H1 (cell line): Measurements from ENCODE around the gene TPT1. TPM values are rescaled to one million over a fixed set of nuclear protein-coding genes. Genes with fewer than 3 reads are reported as not detected.

ENCODE experiments used
- CTCF ChIA-PET: fragments of 300-600 bp; sonication (Branson Sonifier 250); formaldehyde crosslinking; loops from one replicate; lab custom pipeline; 2021; ENCODE audit not compliant: partially characterized antibody; lab: Charles Lee
- POLR2A ChIA-PET: fragments of 300-600 bp; sonication (Branson Sonifier 250); formaldehyde crosslinking; loops from one replicate; lab custom pipeline; 2021; ENCODE audit warnings: inconsistent platforms; ENCODE audit not compliant: partially characterized antibody; lab: Charles Lee
- DNase-seq, 2 experiments: peaks; one replicate each; pipeline versions ENCODE4 v3.0.0 to v3.0.0-alpha.2; 2010 to 2022; ENCODE audit warnings: low spot score in 2 of 2, low read depth in 1 of 2, mixed read lengths in 1 of 2
- FAIRE-seq: peaks from 2 replicates; lab custom pipeline; 2011; peaks lifted over from hg19 to GRCh38; lab: Jason Lieb, UNC
- H2AFZ ChIP-seq: 2 replicates; pipeline ENCODE4 v1.8.1; 2012; ENCODE audit warnings: low read length, inconsistent platforms
- H2AK5ac ChIP-seq: 2 replicates; pipeline ENCODE4 v1.6.1; 2013; ENCODE audit warnings: low read depth, low read length
- H2BK120ac ChIP-seq: replicated peaks from 2 replicates; pipeline ENCODE3; 2013; ENCODE audit warnings: low read depth, low read length, inconsistent platforms
- H2BK12ac ChIP-seq: 2 replicates; pipeline ENCODE4 v1.6.1; 2013; ENCODE audit warnings: low read depth, low read length
- H2BK15ac ChIP-seq: 2 replicates; pipeline ENCODE4 v1.6.1; 2013; ENCODE audit warnings: low read length
- H2BK20ac ChIP-seq: 2 replicates; pipeline ENCODE4 v1.6.1; 2013; ENCODE audit warnings: low read length
- H2BK5ac ChIP-seq: 2 replicates; pipeline ENCODE4 v1.6.1; 2013; ENCODE audit warnings: low read depth, low read length
- H3K14ac ChIP-seq: 2 replicates; pipeline ENCODE4 v1.6.1; 2013; ENCODE audit warnings: inconsistent platforms; ENCODE audit not compliant: insufficient read length
- H3K18ac ChIP-seq: 2 replicates; pipeline ENCODE4 v1.6.1; 2013; ENCODE audit warnings: low read length; ENCODE audit errors: extremely low read depth
- H3K23ac ChIP-seq: 2 replicates; pipeline ENCODE4 v1.6.1; 2013; ENCODE audit warnings: inconsistent platforms; ENCODE audit not compliant: insufficient read length
- H3K23me2 ChIP-seq: 2 replicates; pipeline ENCODE4 v1.6.1; 2013; ENCODE audit warnings: low read depth, low read length
- H3K27ac ChIP-seq: 2 replicates; pipeline ENCODE4 v1.6.1; 2011; ENCODE audit warnings: low read depth, low read length, inconsistent platforms
- H3K27me3 ChIP-seq, 4 experiments: replicated peaks in 1 of 4; 1 replicate in 1 of 4; 2 replicates in 3 of 4; pipeline versions ENCODE4 v1.6.1 to v1.8.1; 2011 to 2013; ENCODE audit warnings: low read length in 3 of 4, mild to moderate bottlenecking in 3 of 4, inconsistent platforms in 2 of 4, mixed read lengths in 2 of 4, moderate library complexity in 1 of 4; ENCODE audit not compliant: control insufficient read depth in 3 of 4, insufficient read depth in 3 of 4; ENCODE audit errors: extremely low read depth in 1 of 4
- H3K36me3 ChIP-seq, 4 experiments: 2 replicates each; pipeline versions ENCODE4 v1.6.1 to v1.8.1; 2011 to 2013; ENCODE audit warnings: mild to moderate bottlenecking in 4 of 4, low read length in 3 of 4, moderate library complexity in 2 of 4, control low read depth in 1 of 4, inconsistent platforms in 1 of 4; ENCODE audit not compliant: insufficient read depth in 4 of 4, control insufficient read depth in 2 of 4
- H3K4ac ChIP-seq: replicated peaks from 2 replicates; pipeline ENCODE3; 2013; ENCODE audit warnings: low read length, low read depth, mixed read lengths, inconsistent platforms; ENCODE audit not compliant: insufficient read length
- H3K4me1 ChIP-seq, 4 experiments: replicated peaks in 1 of 4; 1 replicate in 1 of 4; 2 replicates in 3 of 4; pipeline versions ENCODE4 v1.6.1 to v1.8.1; 2011 to 2013; ENCODE audit warnings: low read length in 3 of 4, inconsistent platforms in 2 of 4, mixed read lengths in 1 of 4; ENCODE audit not compliant: insufficient read depth in 4 of 4, control insufficient read depth in 3 of 4
- H3K4me2 ChIP-seq, 2 experiments: 2 replicates each; pipeline versions ENCODE4 v1.6.1 to v1.8.1; 2011 to 2013; ENCODE audit warnings: low read depth in 2 of 2, low read length in 2 of 2, control low read depth in 1 of 2, inconsistent platforms in 1 of 2, mild to moderate bottlenecking in 1 of 2; ENCODE audit not compliant: insufficient read depth in 1 of 2
- H3K4me3 ChIP-seq, 4 experiments: fragments of 200-600, 300-600 bp in 1 of 4; sonication (generic), shearing (Covaris generic), sonication (Bioruptor Twin) in 1 of 4; 2 replicates each; pipeline versions ENCODE4 v1.5.1 to v1.8.1; 2011 to 2016; ENCODE audit warnings: low read length in 4 of 4, low read depth in 3 of 4, control low read depth in 2 of 4, inconsistent platforms in 2 of 4, mild to moderate bottlenecking in 2 of 4, mixed read lengths in 1 of 4, moderate library complexity in 1 of 4; ENCODE audit not compliant: insufficient read depth in 2 of 4; ENCODE audit errors: extremely low read depth in 1 of 4
- H3K56ac ChIP-seq: replicated peaks from 2 replicates; pipeline ENCODE3; 2013; ENCODE audit warnings: low read depth, mild to moderate bottlenecking, mixed read lengths, low read length, inconsistent platforms; ENCODE audit not compliant: insufficient read length
- H3K79me1 ChIP-seq: 2 replicates; pipeline ENCODE4 v1.6.1; 2013; ENCODE audit warnings: low read depth, low read length, control low read depth
- H3K79me2 ChIP-seq, 2 experiments: 2 replicates each; pipeline versions ENCODE4 v1.6.1 to v1.8.1; 2012 to 2013; ENCODE audit warnings: low read length in 2 of 2, mild to moderate bottlenecking in 2 of 2, inconsistent platforms in 1 of 2; ENCODE audit not compliant: insufficient read depth in 2 of 2, control insufficient read depth in 1 of 2
- H3K9ac ChIP-seq, 4 experiments: replicated peaks in 1 of 4; 1 replicate in 1 of 4; 2 replicates in 3 of 4; pipeline versions ENCODE4 v1.6.1 to v1.8.1; 2011 to 2013; ENCODE audit warnings: low read depth in 3 of 4, low read length in 3 of 4, control low read depth in 2 of 4, mild to moderate bottlenecking in 2 of 4, moderate library complexity in 2 of 4, inconsistent platforms in 1 of 4; ENCODE audit errors: extremely low read depth in 1 of 4
- H3K9me3 ChIP-seq, 2 experiments: 2 replicates each; pipeline versions ENCODE4 v1.6.1 to v1.8.1; 2012 to 2013; ENCODE audit warnings: mild to moderate bottlenecking in 2 of 2, moderate library complexity in 2 of 2, control low read depth in 1 of 2, inconsistent platforms in 1 of 2, low read depth in 1 of 2, low read length in 1 of 2, mixed read lengths in 1 of 2; ENCODE audit not compliant: insufficient read depth in 2 of 2
- H4K20me1 ChIP-seq, 2 experiments: replicated peaks in 1 of 2; 2 replicates each; pipeline versions ENCODE3 to v1.8.1; 2011 to 2013; ENCODE audit warnings: inconsistent platforms in 2 of 2, low read length in 2 of 2, mild to moderate bottlenecking in 1 of 2; ENCODE audit not compliant: insufficient read depth in 2 of 2, control insufficient read depth in 1 of 2
- H4K5ac ChIP-seq: 2 replicates; pipeline ENCODE4 v1.6.1; 2013; ENCODE audit warnings: low read length, low read depth, mixed read lengths, inconsistent platforms; ENCODE audit not compliant: insufficient read length
- H4K8ac ChIP-seq: 2 replicates; pipeline ENCODE4 v1.8.0; 2013; ENCODE audit warnings: mild to moderate bottlenecking, moderate library complexity, low read length, inconsistent platforms; ENCODE audit not compliant: insufficient read depth; ENCODE audit errors: extremely low read depth
- H4K91ac ChIP-seq: replicated peaks from 2 replicates; pipeline ENCODE3; 2013; ENCODE audit warnings: low read length, mixed read lengths, inconsistent platforms; ENCODE audit not compliant: insufficient read length
- BCL11A ChIP-seq, 2 experiments: IDR thresholded peaks; one replicate each; pipeline ENCODE4 v1.6.1; 2011; ENCODE audit warnings: low read depth in 2 of 2, low read length in 2 of 2, mild to moderate bottlenecking in 2 of 2
- CEBPB ChIP-seq: IDR thresholded peaks from 2 replicates; pipeline ENCODE4 v1.6.1; 2012; ENCODE audit warnings: low read depth, low read length
- CHD1 ChIP-seq: IDR thresholded peaks from 2 replicates; pipeline ENCODE4 v1.6.1; 2012; ENCODE audit warnings: low read depth, low read length, improper control_type of control experiment
- CREB1 ChIP-seq: IDR thresholded peaks from 2 replicates; pipeline ENCODE4 v1.6.1; 2012; ENCODE audit warnings: inconsistent platforms
- EGR1 ChIP-seq: IDR thresholded peaks from 2 replicates; pipeline ENCODE4 v1.6.1; 2011; ENCODE audit warnings: low read depth, low read length, borderline replicate concordance
- GTF2F1 ChIP-seq: IDR thresholded peaks from 2 replicates; pipeline ENCODE4 v1.6.1; 2012; ENCODE audit warnings: low read depth, low read length, improper control_type of control experiment, borderline replicate concordance
- KDM4A ChIP-seq: IDR thresholded peaks from one replicate; pipeline ENCODE4 v1.7.1; 2012; ENCODE audit warnings: low read depth, mild to moderate bottlenecking, moderate library complexity, low read length, inconsistent platforms; ENCODE audit not compliant: severe bottlenecking
- RBBP5 ChIP-seq: IDR thresholded peaks from 2 replicates; pipeline ENCODE4 v1.7.1; 2012; ENCODE audit warnings: low read depth, mild to moderate bottlenecking, inconsistent platforms, low read length, moderate library complexity, borderline replicate concordance
- SIN3A ChIP-seq, 2 experiments: IDR thresholded peaks in 1 of 2; conservative IDR thresholded peaks in 1 of 2; 2 replicates each; pipeline ENCODE4 v1.6.1; 2011 to 2012; ENCODE audit warnings: low read length in 2 of 2, improper control_type of control experiment in 1 of 2, low read depth in 1 of 2, mild to moderate bottlenecking in 1 of 2
- SIX5 ChIP-seq: IDR thresholded peaks from 2 replicates; pipeline ENCODE4 v1.6.1; 2011; ENCODE audit warnings: mild to moderate bottlenecking, low read depth, low read length
- SP4 ChIP-seq: IDR thresholded peaks from 2 replicates; pipeline ENCODE4 v1.6.1; 2012; ENCODE audit warnings: low read length, inconsistent platforms
- SRF ChIP-seq: IDR thresholded peaks from 2 replicates; pipeline ENCODE4 v1.6.1; 2011; ENCODE audit warnings: mild to moderate bottlenecking, low read depth, low read length, moderate library complexity
- TBP ChIP-seq: IDR thresholded peaks from 2 replicates; pipeline ENCODE4 v1.6.1; 2011; ENCODE audit warnings: low read depth, low read length, improper control_type of control experiment
- TCF12 ChIP-seq: IDR thresholded peaks from 2 replicates; pipeline ENCODE4 v1.6.1; 2011; ENCODE audit warnings: low read depth, mild to moderate bottlenecking, low read length
- ZNF274 ChIP-seq: IDR thresholded peaks from 2 replicates; pipeline ENCODE4 v1.7.0; 2012; ENCODE audit warnings: low read length, borderline replicate concordance; ENCODE audit errors: extremely low read depth
- polyA plus RNA-seq, 7 experiments: library from polyadenylated mRNA; depleted of rRNA in 3 of 7; stranded (reverse) in 5 of 7; unstranded in 2 of 7; fragments of >200 nt in 5 of 7; fragments of 200-250 nt in 2 of 7; gene quantifications; 1 replicate in 5 of 7; 2 replicates in 1 of 7; 4 replicates in 1 of 7; pipeline versions ENCODE4 v1.2.1 to v1.2.3, GENCODE V29; 2011 to 2013; ENCODE audit warnings: missing spikeins in 2 of 7, mixed read lengths in 2 of 7
- total RNA-seq: library from RNA; stranded (reverse); fragmentation: NEBNext Ultra II Directional; extraction: Animal tissue kit (Norgen Biotek cat#: 25700); gene quantifications from 2 replicates; pipeline ENCODE4 v1.2.1, GENCODE V29; 2021
- TF ChIP-seq, protein P1 (sequence below): IDR thresholded peaks from 2 replicates; pipeline ENCODE4 v1.6.1; 2011; ENCODE audit warnings: low read length, improper control_type of control experiment

Gene TPT1
- total and polyA plus RNA-seq, 2 of the 8 experiments (the other 6 are each of a cell fraction or from before 2014, with no cell fraction given), result 2,245 to 2,279 TPM

DNA sequence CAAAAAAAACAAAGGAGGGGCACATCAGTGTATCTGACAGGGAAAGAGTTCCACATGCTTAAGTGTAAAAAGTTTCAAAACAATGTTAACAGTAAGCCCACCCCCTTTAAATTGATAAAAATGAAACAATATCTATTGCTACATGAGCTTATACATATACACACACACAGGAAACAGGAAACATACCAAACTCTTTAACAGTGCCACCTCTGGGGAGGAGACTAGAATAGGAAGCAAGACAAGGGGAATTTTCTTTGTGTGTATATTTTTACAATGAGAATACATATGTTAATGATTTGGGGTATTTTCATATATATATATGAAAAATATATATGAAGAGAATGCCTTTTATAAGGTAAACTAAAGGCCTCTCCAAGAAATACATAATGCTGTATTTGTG is 44.7 kb downstream of the TPT1 start:
- CTCF ChIA-PET, result interaction anchor here (4.3 to 4.7 kb wide), 2 partner anchors 13 to 249 kb away, joined by 25 to 28 read pairs; no protein-coding TSS in a partner anchor
- no peaks in the 10 kb centered on the region for H3K27me3 ChIP-seq
- POLR2A ChIA-PET, result no interaction called here
- TF ChIP-seq TBP (no peak), EGR1 (no peak), CEBPB (no peak), RBBP5 (no peak), BCL11A (IDR thresholded peaks at IDR 0.05; ENCODE audit: low read depth in 2 of 2, low read length in 2 of 2) (no peak), CREB1 (no peak), KDM4A (no peak), ZNF274 (no peak), SRF (no peak), SP4 (no peak), GTF2F1 (no peak), CHD1 (no peak), TCF12 (no peak), SIN3A (conservative IDR thresholded peaks at IDR 0.05 in 1 of 2, IDR thresholded peaks at IDR 0.05 in 1 of 2; ENCODE audit: low read depth in 1 of 2, low read length in 2 of 2) (no peak), SIX5 (no peak)
- TF ChIP-seq, protein P1, sequence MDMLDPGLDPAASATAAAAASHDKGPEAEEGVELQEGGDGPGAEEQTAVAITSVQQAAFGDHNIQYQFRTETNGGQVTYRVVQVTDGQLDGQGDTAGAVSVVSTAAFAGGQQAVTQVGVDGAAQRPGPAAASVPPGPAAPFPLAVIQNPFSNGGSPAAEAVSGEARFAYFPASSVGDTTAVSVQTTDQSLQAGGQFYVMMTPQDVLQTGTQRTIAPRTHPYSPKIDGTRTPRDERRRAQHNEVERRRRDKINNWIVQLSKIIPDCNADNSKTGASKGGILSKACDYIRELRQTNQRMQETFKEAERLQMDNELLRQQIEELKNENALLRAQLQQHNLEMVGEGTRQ, result no peak

More for the DNA sequence above, 44.7 kb downstream of the TPT1 start:
- H4K20me1 ChIP-seq, result no peaks in the 10 kb centered on the region
- no peak overlapping the region for H2BK15ac ChIP-seq
- no peak overlapping the region for H4K91ac ChIP-seq
- H3K14ac ChIP-seq, result no peak overlapping the region
- H3K4me1 ChIP-seq, result no peaks in the 10 kb centered on the region
- no peak overlapping the region for H2AFZ ChIP-seq
- no peaks in the 10 kb centered on the region for H3K79me1 ChIP-seq
- no peak overlapping the region for H2BK5ac ChIP-seq
- H4K8ac ChIP-seq, result no peak overlapping the region
- H4K5ac ChIP-seq, result no peak overlapping the region
- no peaks in the 10 kb centered on the region for H3K36me3 ChIP-seq
- H2BK20ac ChIP-seq, result no peak overlapping the region
- H3K9me3 ChIP-seq, result no peaks in the 10 kb centered on the region
- H3K9ac ChIP-seq, result no peak overlapping the region
- H2BK12ac ChIP-seq, result no peak overlapping the region
- no peak for FAIRE-seq
- H2BK120ac ChIP-seq, result no peak overlapping the region
- H3K23ac ChIP-seq, result no peak overlapping the region
- no peak overlapping the region for H3K4ac ChIP-seq
- H3K27ac ChIP-seq, result no peak overlapping the region
- no peak overlapping the region for H3K4me2 ChIP-seq
- H3K56ac ChIP-seq, result no peak overlapping the region
- H2AK5ac ChIP-seq, result no peak overlapping the region
- no peak for DNase-seq
- H3K23me2 ChIP-seq, result no peaks in the 10 kb centered on the region
- H3K79me2 ChIP-seq, result no peaks in the 10 kb centered on the region
- H3K4me3 ChIP-seq, result no peak overlapping the region
- no peak overlapping the region for H3K18ac ChIP-seq
